ENCODE data around the gene SZT2. TPM values are rescaled to one million over a fixed set of nuclear protein-coding genes. Genes with fewer than 3 reads are reported as not detected.

Gene SZT2
- total and polyA plus RNA-seq, 10 donors, result 9.4 to 115 (median 72.4) TPM

GRCh38 chr1:43349594-43350306 is 39.9 kb upstream of the SZT2 start:
- Histone ChIP-seq H3K4me3 (peak overlapping the region in 5 of 8 donors; percentile 39 to 69 (median 45)), H3K4me1 (peaks cover 0 to 7% (median 0%) of the 10 kb centered on the region in 6 donors), H3K27me3 (replicated peaks in 1 of 7) (no peaks in the 10 kb centered on the region), H3K36me3 (peaks cover 0 to 3% (median 0%) of the 10 kb centered on the region in 6 donors), H3K9me3 (no peaks in the 10 kb centered on the region), H3K27ac (peak overlapping the region; percentile 42 to 89 (median 84))
- intact Hi-C loops (cut with DNase I; ENCODE audit: low total_unique reads), result no loop called here
- WGBS, 5 donors, result 68 to 85% (median 75%) methylated on average over 11 of the region's 11 CpGs
- no peak for DNase-seq
- TF ChIP-seq CTCF (IDR thresholded peaks at IDR 0.05 in 8 of 11, conservative IDR thresholded peaks at IDR 0.05 in 3 of 11) (no peak), POLR2AphosphoS5 (IDR thresholded peaks at IDR 0.05) (no peak), POLR2A (IDR thresholded peaks at IDR 0.05) (no peak)

- no peak for TF ChIP-seq POLR2A (IDR thresholded peaks at IDR 0.05)
- TF ChIP-seq CTCF (IDR thresholded peaks at IDR 0.05 in 8 of 11, conservative IDR thresholded peaks at IDR 0.05 in 3 of 11), result no peak
- no peak for TF ChIP-seq POLR2AphosphoS5 (IDR thresholded peaks at IDR 0.05)
- Histone ChIP-seq H3K36me3 (peaks cover 0 to 4% (median 0%) of the 10 kb centered on the region in 6 donors), H3K9me3 (no peaks in the 10 kb centered on the region), H3K4me3 (no peak overlapping the region), H3K27ac (no peak overlapping the region), H3K27me3 (replicated peaks in 1 of 7) (no peaks in the 10 kb centered on the region), H3K4me1 (peaks cover 0 to 7% (median 0%) of the 10 kb centered on the region in 6 donors)
- intact Hi-C loops (cut with DNase I; ENCODE audit: low total_unique reads), result no loop called here
- WGBS, 5 donors, result 80 to 95% (median 92%) methylated on average over 1 of the region's 1 CpG
- DNase-seq, result no peak
Measured at GRCh38 chr1:43350976-43351375, 38.7 kb upstream of the SZT2 start.

- WGBS, 5 donors, result 85 to 90% (median 88%) methylated on average over 10 of the region's 10 CpGs
- TF ChIP-seq CTCF (IDR thresholded peaks at IDR 0.05 in 8 of 11, conservative IDR thresholded peaks at IDR 0.05 in 3 of 11) (no peak), POLR2AphosphoS5 (IDR thresholded peaks at IDR 0.05) (no peak), POLR2A (IDR thresholded peaks at IDR 0.05) (no peak)
- intact Hi-C loops (cut with DNase I; ENCODE audit: low total_unique reads), result no loop called here
- no peak for DNase-seq
- Histone ChIP-seq H3K4me3 (no peak overlapping the region), H3K9me3 (no peaks in the 10 kb centered on the region), H3K27me3 (replicated peaks in 1 of 7) (no peaks in the 10 kb centered on the region), H3K36me3 (peaks cover 0 to 4% (median 0%) of the 10 kb centered on the region in 6 donors), H3K4me1 (peaks cover 0 to 7% (median 0%) of the 10 kb centered on the region in 6 donors), H3K27ac (no peak overlapping the region)
Measured at GRCh38 chr1:43351421-43352350, 38.0 kb upstream of the SZT2 start.

GRCh38 chr1:43352351-43352705 is 37.4 kb upstream of the SZT2 start:
- intact Hi-C loops (cut with DNase I; ENCODE audit: low total_unique reads), result no loop called here
- no peak for DNase-seq

More at GRCh38 chr1:43352351-43352705, 37.4 kb upstream of the SZT2 start:
- 88 to 100% (median 92%) methylated on average over 2 of the region's 2 CpGs for WGBS, 5 donors
- TF ChIP-seq POLR2AphosphoS5 (IDR thresholded peaks at IDR 0.05) (no peak), POLR2A (IDR thresholded peaks at IDR 0.05) (no peak), CTCF (IDR thresholded peaks at IDR 0.05 in 8 of 11, conservative IDR thresholded peaks at IDR 0.05 in 3 of 11) (no peak)
- Histone ChIP-seq H3K4me3 (no peak overlapping the region), H3K9me3 (no peaks in the 10 kb centered on the region), H3K27ac (no peak overlapping the region), H3K4me1 (peaks cover 0 to 7% (median under 1%) of the 10 kb centered on the region in 6 donors), H3K27me3 (replicated peaks in 1 of 7) (no peaks in the 10 kb centered on the region), H3K36me3 (peaks cover 0 to 4% (median 0%) of the 10 kb centered on the region in 6 donors)

Measured in spleen (tissue), 11 donors.